WTC11 (cell line): ENCODE measurements around the gene CDC6.
"Not testable (repeated sequence)": the region's sequence is repeated elsewhere in the genome, so short reads cannot be mapped to it uniquely, and the experiment has no call there.

Experiments used
- CTCF ChIP-seq: fragments of 200-600 bp; IDR thresholded peaks from 2 replicates; pipeline ENCODE4 v1.8.0; 2022; ENCODE audit warnings: antibody characterized with exemption
- IRF2 ChIP-seq: sonication (generic); formaldehyde crosslinking; IDR thresholded peaks from 2 replicates; pipeline ENCODE4 v1.8.0; 2022; ENCODE audit warnings: low read depth, missing genetic modification reagents, borderline replicate concordance
- NR1H2 ChIP-seq: sonication (generic); formaldehyde crosslinking; IDR thresholded peaks from 2 replicates; pipeline ENCODE4 v1.9.0; 2021; ENCODE audit warnings: mild to moderate bottlenecking, moderate library complexity, missing genetic modification reagents

GRCh38 chr17:40299159-40299757 lies 11.6 kb downstream of the CDC6 start:
- not testable (repeated sequence) for TF ChIP-seq CTCF; IRF2 (CRISPR knock-in tag); NR1H2 (CRISPR knock-in tag)
